GM23338 (cell line): ENCODE results near the gene ABCB11. TPM values are rescaled to one million over a fixed set of nuclear protein-coding genes. Genes with fewer than 3 reads are reported as not detected.

Experiments
- ATAC-seq: fragments of 200-7000 bp; cut with Tn5 transposase; 3 replicates; pipeline ENCODE4 v1.9.1; 2020
- DNase-seq: peaks from one replicate; pipeline ENCODE4 v3.0.0-alpha.2; 2015; ENCODE audit warnings: low spot score
- H2AFZ ChIP-seq: fragments of 200-600 bp; sonication (generic); 2 replicates; pipeline ENCODE4 v1.8.0; 2016; ENCODE audit warnings: antibody characterized with exemption, mild to moderate bottlenecking, moderate library complexity
- H3F3A ChIP-seq: fragments of 200-600 bp; sonication (generic); replicated peaks from 2 replicates; pipeline ENCODE4 v1.8.0; 2017; ENCODE audit warnings: antibody characterized with exemption, mixed run types, low read depth
- H3K27ac ChIP-seq: fragments of 200-600 bp; sonication (generic); 2 replicates; pipeline ENCODE4 v1.6.1; 2016; ENCODE audit warnings: low read depth
- H3K27me3 ChIP-seq: fragments of 200-600 bp; sonication (generic); 2 replicates; pipeline ENCODE4 v1.8.0; 2016; ENCODE audit warnings: mild to moderate bottlenecking, mixed run types, moderate library complexity; ENCODE audit not compliant: insufficient read depth
- H3K36me3 ChIP-seq: fragments of 200-600 bp; sonication (generic); 2 replicates; pipeline ENCODE4 v1.8.0; 2016; ENCODE audit warnings: mild to moderate bottlenecking; ENCODE audit not compliant: insufficient read depth
- H3K4me1 ChIP-seq: fragments of 200-600 bp; sonication (generic); 2 replicates; pipeline ENCODE4 v1.8.0; 2016; ENCODE audit warnings: mild to moderate bottlenecking, moderate library complexity; ENCODE audit not compliant: insufficient read depth
- H3K4me2 ChIP-seq: fragments of 200-600 bp; sonication (generic); 2 replicates; pipeline ENCODE4 v1.7.1; 2017; ENCODE audit warnings: mixed run types
- H3K4me3 ChIP-seq: fragments of 200-600 bp; sonication (generic); 2 replicates; pipeline ENCODE4 v1.6.1; 2016; ENCODE audit warnings: mixed run types
- H3K79me2 ChIP-seq: fragments of 200-600 bp; sonication (generic); replicated peaks from 2 replicates; pipeline ENCODE4 v1.8.0; 2017; ENCODE audit warnings: mild to moderate bottlenecking; ENCODE audit not compliant: insufficient read depth
- H3K9me2 ChIP-seq: fragments of 200-600 bp; sonication (generic); 2 replicates; pipeline ENCODE4 v1.8.0; 2017; ENCODE audit not compliant: insufficient read depth
- H4K20me1 ChIP-seq: fragments of 200-600 bp; sonication (generic); replicated peaks from 2 replicates; pipeline ENCODE4 v1.8.0; 2017; ENCODE audit warnings: mild to moderate bottlenecking; ENCODE audit not compliant: insufficient read depth
- H3K27ac Mint-ChIP-seq: 2 replicates; pipeline ENCODE4 v1.8.0; 2020; ENCODE audit warnings: inconsistent platforms, mild to moderate bottlenecking, moderate library complexity, mixed read lengths
- H3K27me3 Mint-ChIP-seq: 3 replicates; pipeline ENCODE4 v1.8.0; 2022; ENCODE audit warnings: low read depth, mild to moderate bottlenecking, moderate library complexity, mixed read lengths, inconsistent platforms; ENCODE audit not compliant: insufficient read depth, poor library complexity
- H3K36me3 Mint-ChIP-seq: 3 replicates; pipeline ENCODE4 v1.8.0; 2021; ENCODE audit warnings: low read depth, mild to moderate bottlenecking, inconsistent platforms, moderate library complexity, mixed read lengths
- H3K4me1 Mint-ChIP-seq: 3 replicates; pipeline ENCODE4 v1.8.0; 2020; ENCODE audit warnings: mild to moderate bottlenecking, inconsistent platforms, mixed read lengths
- H3K4me3 Mint-ChIP-seq: 3 replicates; pipeline ENCODE4 v1.8.0; 2021; ENCODE audit warnings: moderate library complexity, mild to moderate bottlenecking, inconsistent platforms, mixed read lengths
- H3K9me3 Mint-ChIP-seq: 3 replicates; pipeline ENCODE4 v1.8.0; 2020; ENCODE audit warnings: moderate library complexity, mild to moderate bottlenecking, inconsistent platforms, mixed read lengths
- EZH2 ChIP-seq: fragments of 200-600 bp; sonication (generic); IDR thresholded peaks from one replicate; pipeline ENCODE4 v1.8.0; 2017; ENCODE audit warnings: antibody characterized with exemption, mild to moderate bottlenecking, low read depth; ENCODE audit not compliant: unreplicated experiment
- EZH2phosphoT487 ChIP-seq: fragments of 200-600 bp; sonication (generic); IDR thresholded peaks from one replicate; pipeline ENCODE4 v1.8.1; 2018; ENCODE audit warnings: antibody characterized with exemption; ENCODE audit not compliant: unreplicated experiment
- JUNB ChIP-seq: IDR thresholded peaks from one replicate; pipeline ENCODE4 v1.6.1; 2016; ENCODE audit warnings: antibody characterized with exemption; ENCODE audit not compliant: unreplicated experiment
- NANOG ChIP-seq: IDR thresholded peaks from 2 replicates; pipeline ENCODE4 v1.6.1; 2016; ENCODE audit warnings: antibody characterized with exemption, borderline replicate concordance
- POLR2AphosphoS5 ChIP-seq: IDR thresholded peaks from 2 replicates; pipeline ENCODE4 v1.6.1; 2016; ENCODE audit warnings: antibody characterized with exemption, low read depth
- ZNF114 ChIP-seq: fragments of 250-450 bp; sonication (Bioruptor Pico); IDR thresholded peaks from 2 replicates; pipeline ENCODE4 v1.5.0; 2020; ENCODE audit warnings: mild to moderate bottlenecking, moderate library complexity
- ZNF331 ChIP-seq: fragments of 250-450 bp; sonication (Bioruptor Pico); IDR thresholded peaks from 2 replicates; pipeline ENCODE4 v1.5.0; 2020; ENCODE audit warnings: low read depth, mild to moderate bottlenecking, moderate library complexity
- polyA plus RNA-seq: library from polyadenylated mRNA; unstranded; fragments of >200 nt; fragmentation: Nextera tagmentation; extraction: Ambion mirVana; gene quantifications from 2 replicates; pipeline ENCODE4 v1.2.1, GENCODE V29; 2016
- total RNA-seq: library from RNA; depleted of rRNA; stranded (reverse); fragments of >200 nt; shearing (Covaris generic); gene quantifications from 2 replicates; pipeline ENCODE4 v1.2.3, GENCODE V29; 2014
- TF ChIP-seq, protein P1 (sequence below): fragments of 250-450 bp; sonication (Bioruptor Pico); IDR thresholded peaks from 2 replicates; pipeline ENCODE4 v1.5.0; 2020; ENCODE audit warnings: mild to moderate bottlenecking, moderate library complexity

ABCB11 gene
- total and polyA plus RNA-seq, 2 experiments from 2014 or later, result not detected

GRCh38 chr2:168907940-168908662 is 123.0 kb downstream of the ABCB11 start (continued):
- TF ChIP-seq JUNB (no peak), NANOG (peak; percentile 49; the same call in 1 of the 2 replicates), EZH2phosphoT487 (no peak), ZNF331 (CRISPR knock-in tag) (no peak)
- TF ChIP-seq, protein P1, sequence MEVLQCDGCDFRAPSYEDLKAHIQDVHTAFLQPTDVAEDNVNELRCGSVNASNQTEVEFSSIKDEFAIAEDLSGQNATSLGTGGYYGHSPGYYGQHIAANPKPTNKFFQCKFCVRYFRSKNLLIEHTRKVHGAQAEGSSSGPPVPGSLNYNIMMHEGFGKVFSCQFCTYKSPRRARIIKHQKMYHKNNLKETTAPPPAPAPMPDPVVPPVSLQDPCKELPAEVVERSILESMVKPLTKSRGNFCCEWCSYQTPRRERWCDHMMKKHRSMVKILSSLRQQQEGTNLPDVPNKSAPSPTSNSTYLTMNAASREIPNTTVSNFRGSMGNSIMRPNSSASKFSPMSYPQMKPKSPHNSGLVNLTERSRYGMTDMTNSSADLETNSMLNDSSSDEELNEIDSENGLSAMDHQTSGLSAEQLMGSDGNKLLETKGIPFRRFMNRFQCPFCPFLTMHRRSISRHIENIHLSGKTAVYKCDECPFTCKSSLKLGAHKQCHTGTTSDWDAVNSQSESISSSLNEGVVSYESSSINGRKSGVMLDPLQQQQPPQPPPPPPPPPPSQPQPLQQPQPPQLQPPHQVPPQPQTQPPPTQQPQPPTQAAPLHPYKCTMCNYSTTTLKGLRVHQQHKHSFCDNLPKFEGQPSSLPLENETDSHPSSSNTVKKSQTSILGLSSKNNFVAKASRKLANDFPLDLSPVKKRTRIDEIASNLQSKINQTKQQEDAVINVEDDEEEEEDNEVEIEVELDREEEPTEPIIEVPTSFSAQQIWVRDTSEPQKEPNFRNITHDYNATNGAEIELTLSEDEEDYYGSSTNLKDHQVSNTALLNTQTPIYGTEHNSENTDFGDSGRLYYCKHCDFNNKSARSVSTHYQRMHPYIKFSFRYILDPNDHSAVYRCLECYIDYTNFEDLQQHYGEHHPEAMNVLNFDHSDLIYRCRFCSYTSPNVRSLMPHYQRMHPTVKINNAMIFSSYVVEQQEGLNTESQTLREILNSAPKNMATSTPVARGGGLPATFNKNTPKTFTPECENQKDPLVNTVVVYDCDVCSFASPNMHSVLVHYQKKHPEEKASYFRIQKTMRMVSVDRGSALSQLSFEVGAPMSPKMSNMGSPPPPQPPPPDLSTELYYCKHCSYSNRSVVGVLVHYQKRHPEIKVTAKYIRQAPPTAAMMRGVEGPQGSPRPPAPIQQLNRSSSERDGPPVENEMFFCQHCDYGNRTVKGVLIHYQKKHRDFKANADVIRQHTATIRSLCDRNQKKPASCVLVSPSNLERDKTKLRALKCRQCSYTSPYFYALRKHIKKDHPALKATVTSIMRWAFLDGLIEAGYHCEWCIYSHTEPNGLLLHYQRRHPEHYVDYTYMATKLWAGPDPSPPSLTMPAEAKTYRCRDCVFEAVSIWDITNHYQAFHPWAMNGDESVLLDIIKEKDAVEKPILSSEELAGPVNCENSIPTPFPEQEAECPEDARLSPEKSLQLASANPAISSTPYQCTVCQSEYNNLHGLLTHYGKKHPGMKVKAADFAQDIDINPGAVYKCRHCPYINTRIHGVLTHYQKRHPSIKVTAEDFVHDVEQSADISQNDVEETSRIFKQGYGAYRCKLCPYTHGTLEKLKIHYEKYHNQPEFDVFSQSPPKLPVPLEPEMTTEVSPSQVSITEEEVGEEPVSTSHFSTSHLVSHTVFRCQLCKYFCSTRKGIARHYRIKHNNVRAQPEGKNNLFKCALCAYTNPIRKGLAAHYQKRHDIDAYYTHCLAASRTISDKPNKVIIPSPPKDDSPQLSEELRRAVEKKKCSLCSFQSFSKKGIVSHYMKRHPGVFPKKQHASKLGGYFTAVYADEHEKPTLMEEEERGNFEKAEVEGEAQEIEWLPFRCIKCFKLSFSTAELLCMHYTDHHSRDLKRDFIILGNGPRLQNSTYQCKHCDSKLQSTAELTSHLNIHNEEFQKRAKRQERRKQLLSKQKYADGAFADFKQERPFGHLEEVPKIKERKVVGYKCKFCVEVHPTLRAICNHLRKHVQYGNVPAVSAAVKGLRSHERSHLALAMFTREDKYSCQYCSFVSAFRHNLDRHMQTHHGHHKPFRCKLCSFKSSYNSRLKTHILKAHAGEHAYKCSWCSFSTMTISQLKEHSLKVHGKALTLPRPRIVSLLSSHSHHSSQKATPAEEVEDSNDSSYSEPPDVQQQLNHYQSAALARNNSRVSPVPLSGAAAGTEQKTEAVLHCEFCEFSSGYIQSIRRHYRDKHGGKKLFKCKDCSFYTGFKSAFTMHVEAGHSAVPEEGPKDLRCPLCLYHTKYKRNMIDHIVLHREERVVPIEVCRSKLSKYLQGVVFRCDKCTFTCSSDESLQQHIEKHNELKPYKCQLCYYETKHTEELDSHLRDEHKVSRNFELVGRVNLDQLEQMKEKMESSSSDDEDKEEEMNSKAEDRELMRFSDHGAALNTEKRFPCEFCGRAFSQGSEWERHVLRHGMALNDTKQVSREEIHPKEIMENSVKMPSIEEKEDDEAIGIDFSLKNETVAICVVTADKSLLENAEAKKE (CRISPR knock-in tag), result peak; percentile 18; the same call in 1 of the 2 replicates

DNA sequence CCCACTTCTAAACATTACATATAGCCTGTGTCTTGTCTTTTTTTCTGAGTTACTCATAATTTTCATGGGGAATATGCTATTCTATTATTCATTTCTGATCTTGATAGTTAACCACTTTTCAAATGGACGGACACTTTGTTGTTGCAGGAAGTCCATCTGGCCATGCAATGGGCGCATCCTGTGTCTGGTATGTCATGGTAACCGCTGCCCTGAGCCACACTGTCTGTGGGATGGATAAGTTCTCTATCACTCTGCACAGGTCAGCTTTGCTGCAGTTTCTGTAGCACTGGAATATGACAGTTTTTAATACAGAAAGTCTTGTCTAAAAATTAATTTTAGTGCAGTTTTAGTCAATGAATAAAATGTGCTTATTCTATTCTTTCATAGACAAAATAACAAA is 126.8 kb downstream of the ABCB11 start:
- Histone ChIP-seq H3K4me1 (peaks cover 24% of the 10 kb centered on the region), H3K27ac (no peak overlapping the region), H3K9me2 (0 out of 2 replicates have a peak, but pooled peaks cover 9% of the 10 kb centered on the region), H3K79me2 (no peaks in the 10 kb centered on the region), H2AFZ (no peak overlapping the region), H3K27me3 (no peaks in the 10 kb centered on the region), H3K4me3 (no peak overlapping the region), H4K20me1 (no peaks in the 10 kb centered on the region), H3F3A (0 out of 2 replicates have a peak, but pooled peaks cover 7% of the 10 kb centered on the region), H3K36me3 (no peaks in the 10 kb centered on the region), H3K4me2 (no peak overlapping the region)
- peaks cover 31% of the 10 kb centered on the region for H3K4me1 Mint-ChIP-seq
- ATAC-seq, result no peak
- H3K4me3 Mint-ChIP-seq, result no peak overlapping the region
- H3K9me3 Mint-ChIP-seq, result no peaks in the 10 kb centered on the region
- H3K27ac Mint-ChIP-seq, result no peak overlapping the region
- no peak for DNase-seq
- no peaks in the 10 kb centered on the region for H3K36me3 Mint-ChIP-seq
- H3K27me3 Mint-ChIP-seq, result peaks cover 11% of the 10 kb centered on the region
- TF ChIP-seq EZH2 (no peak), EZH2phosphoT487 (no peak), POLR2AphosphoS5 (no peak), NANOG (no peak), ZNF114 (no peak), ZNF331 (CRISPR knock-in tag) (no peak), JUNB (no peak)
- TF ChIP-seq, protein P1 (CRISPR knock-in tag), result no peak
